Measurements from ENCODE around the gene ADCY10. TPM values are rescaled to one million over a fixed set of nuclear protein-coding genes. Genes with fewer than 3 reads are reported as not detected.
A peak's percentile ranks its signal among the peaks of the same experiment; 100 is the strongest.

The ADCY10 gene
- total and polyA plus RNA-seq, 9 of the 15 experiments (the other 6 are each of a cell fraction or from before 2014, with no cell fraction given), result 0.08 to 0.86 (median 0.22) TPM

GRCh38 chr1:167876597-167877175, 37.2 kb downstream of the ADCY10 start (continued):
- TF ChIP-seq RBM22 (IDR thresholded peaks at IDR 0.05; ENCODE audit: low read depth, low read length, poor library complexity, severe bottlenecking) (no peak), HNRNPK (IDR thresholded peaks at IDR 0.05; ENCODE audit: low read depth, low read length, poor library complexity, severe bottlenecking) (no peak), PATZ1 (CRISPR knock-in tag; IDR thresholded peaks at IDR 0.05; ENCODE audit: borderline replicate concordance) (no peak), JUN (IDR thresholded peaks at IDR 0.05; ENCODE audit: borderline replicate concordance, low read depth, low read length) (no peak), JUN (CRISPR knock-in tag; IDR thresholded peaks at IDR 0.05; ENCODE audit: borderline replicate concordance) (no peak)

GRCh38 chr1:167871331-167871730, 42.6 kb downstream of the ADCY10 start:
- TF ChIP-seq E2F3 (CRISPR knock-in tag; IDR thresholded peaks at IDR 0.05) (no peak), DMBX1 (CRISPR knock-in tag; IDR thresholded peaks at IDR 0.05; ENCODE audit: borderline replicate concordance) (no peak), SRSF7 (optimal IDR thresholded peaks at IDR 0.05; ENCODE audit: low read depth, low read length) (no peak), PHB2 (IDR thresholded peaks at IDR 0.05; ENCODE audit: low read depth) (no peak)
- TF ChIP-seq, protein P1, sequence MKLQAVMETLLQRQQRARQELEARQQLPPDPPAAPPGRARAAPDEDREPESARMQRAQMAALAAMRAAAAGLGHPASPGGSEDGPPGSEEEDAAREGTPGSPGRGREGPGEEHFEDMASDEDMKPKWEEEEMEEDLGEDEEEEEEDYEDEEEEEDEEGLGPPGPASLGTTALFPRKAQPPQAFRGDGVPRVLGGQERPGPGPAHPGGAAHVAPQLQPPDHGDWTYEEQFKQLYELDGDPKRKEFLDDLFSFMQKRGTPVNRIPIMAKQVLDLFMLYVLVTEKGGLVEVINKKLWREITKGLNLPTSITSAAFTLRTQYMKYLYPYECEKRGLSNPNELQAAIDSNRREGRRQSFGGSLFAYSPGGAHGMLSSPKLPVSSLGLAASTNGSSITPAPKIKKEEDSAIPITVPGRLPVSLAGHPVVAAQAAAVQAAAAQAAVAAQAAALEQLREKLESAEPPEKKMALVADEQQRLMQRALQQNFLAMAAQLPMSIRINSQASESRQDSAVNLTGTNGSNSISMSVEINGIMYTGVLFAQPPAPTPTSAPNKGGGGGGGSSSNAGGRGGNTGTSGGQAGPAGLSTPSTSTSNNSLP (IDR thresholded peaks at IDR 0.05; ENCODE audit: borderline replicate concordance, low read depth, low read length), result 0 out of 2 replicates have a peak, but pooled peaks have one; percentile 22
- CTCF ChIA-PET (ENCODE audit: low intra/inter-chr PET ratio), result no interaction called here
- H3K4me3 ChIP-seq, result no peak overlapping the region
- no peak overlapping the region for H3K27ac ChIP-seq (ENCODE audit: extremely low read depth, low read depth, low read length)
- FAIRE-seq, result no peak
- no peak for DNase-seq (ENCODE audit: extremely low read depth in 1 of 4, low spot score in 3 of 4)
- H3K9me3 ChIP-seq (replicated peaks; ENCODE audit: control insufficient read depth, insufficient read depth, low read depth, low read length), result no peaks in the 10 kb centered on the region
- no TSS peak for BruUV-seq (replicated peaks)
- ATAC-seq, result no peak
- intact Hi-C loops (cut with micrococcal nuclease) (no loop called here), in situ Hi-C loops (cut with MboI) (no loop called here)
- POLR2A ChIA-PET, result interaction anchor here (1.1 to 1.5 kb wide), 5 partner anchors 9 to 65 kb away, joined by 3 to 6 read pairs (median 3); partner anchors contain the start of genes ADCY10 and DCAF6
- peaks cover 13 to 21% of the 10 kb centered on the region in 2 experiments for H3K4me1 ChIP-seq (replicated peaks in 1 of 2; ENCODE audit: control insufficient read depth in 2 of 2, insufficient read depth in 2 of 2, low read length in 2 of 2)
- H3K9ac ChIP-seq (ENCODE audit: insufficient read depth in 1 of 2, low read depth in 2 of 2, low read length in 2 of 2), result peak overlapping the region in 1 of 2 experiments; percentile 2; a peak in 1 of 4 replicates
- H3K79me2 ChIP-seq (ENCODE audit: control insufficient read depth, insufficient read depth, low read length), result peaks cover 63% of the 10 kb centered on the region
- H4K20me1 ChIP-seq (replicated peaks; ENCODE audit: control insufficient read depth, insufficient read depth, low read length), result no peaks in the 10 kb centered on the region
- no peak overlapping the region for H2AFZ ChIP-seq (ENCODE audit: low read depth, low read length)
- no peaks in the 10 kb centered on the region for H3K9me1 ChIP-seq (ENCODE audit: control insufficient read depth, insufficient read depth, low read length)
- no peaks in the 10 kb centered on the region for H3K27me3 ChIP-seq (ENCODE audit: control insufficient read depth in 2 of 2, insufficient read depth in 2 of 2, low read length in 2 of 2)
- H3K36me3 ChIP-seq (ENCODE audit: control insufficient read depth, insufficient read depth, low read length), result peaks cover 5% of the 10 kb centered on the region; the same call in 1 of the 3 replicates
- no peak overlapping the region for H3K4me2 ChIP-seq (ENCODE audit: insufficient read depth, low read length)
